Endothelial cell of umbilical vein (primary cell): ENCODE measurements around the gene WDR45. TPM values are rescaled to one million over a fixed set of nuclear protein-coding genes. Genes with fewer than 3 reads are reported as not detected.

Experiments used
- BruUV-seq: library from RNA; stranded (reverse); fragments of 400-500 nt; replicated peaks from 2 replicates; lab custom pipeline; 2021; lab: Mats Ljungman, UMichigan
- CTCF ChIA-PET: fragments of 300-600, 350-600 bp; sonication (Branson Sonifier 250); formaldehyde crosslinking; loops from one replicate; lab custom pipeline; 2021; ENCODE audit warnings: antibody characterized with exemption, inconsistent platforms; lab: Charles Lee
- POLR2A ChIA-PET: fragments of 300-600, 350-600 bp; sonication (Branson Sonifier 250); formaldehyde crosslinking; loops from one replicate; lab custom pipeline; 2021; ENCODE audit warnings: antibody characterized with exemption, inconsistent platforms; lab: Charles Lee
- DNase-seq: peaks from one replicate; pipeline ENCODE4 v3.0.0-alpha.2; 2011; ENCODE audit warnings: low read depth, low spot score
- FAIRE-seq: peaks from 2 replicates; lab custom pipeline; 2011; peaks lifted over from hg19 to GRCh38; lab: Jason Lieb, UNC
- H2AFZ ChIP-seq: 2 replicates; pipeline ENCODE4 v1.6.0; 2012; ENCODE audit warnings: low read depth, low read length, control low read depth, inconsistent platforms
- H3K27ac ChIP-seq: 2 replicates; pipeline ENCODE4 v1.5.1; 2011; ENCODE audit warnings: low read depth, mild to moderate bottlenecking, control low read depth, low read length, moderate library complexity; ENCODE audit not compliant: insufficient read depth
- H3K27me3 ChIP-seq, 2 experiments: 2 replicates each; pipeline versions ENCODE4 v1.6.0 to v1.6.1; 2011; ENCODE audit warnings: low read length in 2 of 2, mixed read lengths in 1 of 2; ENCODE audit not compliant: control insufficient read depth in 2 of 2, insufficient read depth in 2 of 2
- H3K36me3 ChIP-seq, 2 experiments: 2 replicates in 1 of 2; 3 replicates in 1 of 2; pipeline ENCODE4 v1.5.1; 2011; ENCODE audit warnings: low read length in 2 of 2, mild to moderate bottlenecking in 1 of 2, moderate library complexity in 1 of 2; ENCODE audit not compliant: control insufficient read depth in 2 of 2, insufficient read depth in 2 of 2; ENCODE audit errors: extremely low read depth in 1 of 2
- H3K4me1 ChIP-seq: 3 replicates; pipeline ENCODE4 v1.5.1; 2011; ENCODE audit warnings: mild to moderate bottlenecking, low read length; ENCODE audit not compliant: control insufficient read depth, insufficient read depth; ENCODE audit errors: extremely low read depth
- H3K4me2 ChIP-seq: 2 replicates; pipeline ENCODE4 v1.6.1; 2011; ENCODE audit warnings: low read length, control low read depth, mixed read lengths; ENCODE audit not compliant: insufficient read depth
- H3K4me3 ChIP-seq, 3 experiments: fragments of 200-600 bp in 1 of 3; sonication (generic), shearing (Covaris generic) in 1 of 3; replicated peaks in 1 of 3; 2 replicates each; pipeline ENCODE4 v1.5.1; 2011 to 2016; ENCODE audit warnings: control low read depth in 3 of 3, low read length in 3 of 3, mild to moderate bottlenecking in 2 of 3, inconsistent platforms in 1 of 3, low read depth in 1 of 3, moderate library complexity in 1 of 3; ENCODE audit not compliant: insufficient read depth in 1 of 3
- H3K79me2 ChIP-seq: 2 replicates; pipeline ENCODE4 v1.6.0; 2012; ENCODE audit warnings: low read length, inconsistent platforms; ENCODE audit not compliant: control insufficient read depth, insufficient read depth
- H3K9ac ChIP-seq: replicated peaks from 2 replicates; pipeline ENCODE3; 2011; ENCODE audit warnings: low read length, control low read depth; ENCODE audit not compliant: insufficient read depth; ENCODE audit errors: extremely low read depth
- H3K9me1 ChIP-seq: replicated peaks from 3 replicates; pipeline ENCODE4 v1.6.0; 2011; ENCODE audit warnings: mild to moderate bottlenecking, low read length; ENCODE audit not compliant: control insufficient read depth, insufficient read depth; ENCODE audit errors: extremely low read depth
- H3K9me3 ChIP-seq: replicated peaks from 2 replicates; pipeline ENCODE4 v1.5.1; 2012; ENCODE audit warnings: low read length, inconsistent platforms; ENCODE audit not compliant: control insufficient read depth, insufficient read depth
- H4K20me1 ChIP-seq: replicated peaks from 2 replicates; pipeline ENCODE3; 2011; ENCODE audit warnings: mild to moderate bottlenecking, low read length; ENCODE audit not compliant: control insufficient read depth, insufficient read depth; ENCODE audit errors: extremely low read depth
- EZH2 ChIP-seq: IDR thresholded peaks from 2 replicates; pipeline ENCODE4 v1.6.1; 2012; ENCODE audit warnings: borderline replicate concordance, low read depth, mild to moderate bottlenecking, moderate library complexity, low read length, inconsistent platforms; ENCODE audit not compliant: severe bottlenecking
- FOS ChIP-seq: IDR thresholded peaks from 2 replicates; pipeline ENCODE4 v1.6.1; 2011; ENCODE audit warnings: mild to moderate bottlenecking, low read length, moderate library complexity, borderline replicate concordance; ENCODE audit not compliant: insufficient read depth
- GATA2 ChIP-seq: IDR thresholded peaks from 2 replicates; pipeline ENCODE4 v1.7.0; 2011; ENCODE audit warnings: low read depth, mild to moderate bottlenecking, moderate library complexity, mixed read lengths, low read length; ENCODE audit not compliant: insufficient read length, insufficient read depth
- JUN ChIP-seq: IDR thresholded peaks from 2 replicates; pipeline ENCODE4 v1.6.1; 2011; ENCODE audit warnings: borderline replicate concordance, low read depth; ENCODE audit not compliant: insufficient read length, insufficient read depth
- MYC ChIP-seq: IDR thresholded peaks from one replicate; pipeline ENCODE4 v1.6.1; 2011; ENCODE audit warnings: mild to moderate bottlenecking, low read depth, low read length
- POLR2A ChIP-seq: IDR thresholded peaks from 2 replicates; pipeline ENCODE4 v1.6.1; 2012; ENCODE audit warnings: low read depth, mild to moderate bottlenecking, control low read depth, low read length
- POLR2AphosphoS5 ChIP-seq: IDR thresholded peaks from 2 replicates; pipeline ENCODE4 v1.6.1; 2012; ENCODE audit warnings: low read depth, mild to moderate bottlenecking, control low read depth, low read length, moderate library complexity; ENCODE audit not compliant: insufficient read depth
- dilution Hi-C: fragments of 300-500 bp; cut with MboI; formaldehyde crosslinking; loops from one replicate; pipeline ENCODE4 v1.15.0; 2019; ENCODE audit warnings: low sequenced_read_pairs; ENCODE audit not compliant: extremely low pct_ligation_motif_present
- intact Hi-C: fragments of 100-400 bp; cut with micrococcal nuclease; formaldehyde crosslinking; loops from one replicate; pipeline ENCODE4 v1.10.0; 2022
- polyA plus RNA-seq, 4 experiments: library from polyadenylated mRNA; depleted of rRNA in 3 of 4; stranded (reverse) in 3 of 4; unstranded in 1 of 4; fragments of >200 nt; gene quantifications; 2 replicates each; pipeline versions ENCODE4 v1.2.1 to v1.2.3, GENCODE V29; 2011 to 2012; ENCODE audit warnings: missing spikeins in 1 of 4
- total RNA-seq: library from RNA; stranded (reverse); gene quantifications from 2 replicates; pipeline ENCODE4 v1.2.3, GENCODE V29; 2021
- TF ChIP-seq, protein P1 (sequence below): IDR thresholded peaks from 2 replicates; pipeline ENCODE4 v1.6.1; 2011; ENCODE audit not compliant: insufficient read depth, insufficient read length
- TF ChIP-seq, protein P2 (sequence below), 2 donors: IDR thresholded peaks; 1 replicate in 1 of 2; 2 replicates in 1 of 2; pipeline ENCODE4 v1.5.1; 2011; ENCODE audit warnings: low read length in 2 of 2, mild to moderate bottlenecking in 2 of 2, moderate library complexity in 2 of 2, control low read depth in 1 of 2, inconsistent platforms in 1 of 2, low read depth in 1 of 2; ENCODE audit not compliant: insufficient read depth in 1 of 2; ENCODE audit errors: extremely low read depth in 1 of 2

Gene WDR45
- total and polyA plus RNA-seq, 2 donors (not counting 3 experiments of a cell fraction or from before 2014, with no cell fraction given), result 32.2 to 70.4 TPM

DNA sequence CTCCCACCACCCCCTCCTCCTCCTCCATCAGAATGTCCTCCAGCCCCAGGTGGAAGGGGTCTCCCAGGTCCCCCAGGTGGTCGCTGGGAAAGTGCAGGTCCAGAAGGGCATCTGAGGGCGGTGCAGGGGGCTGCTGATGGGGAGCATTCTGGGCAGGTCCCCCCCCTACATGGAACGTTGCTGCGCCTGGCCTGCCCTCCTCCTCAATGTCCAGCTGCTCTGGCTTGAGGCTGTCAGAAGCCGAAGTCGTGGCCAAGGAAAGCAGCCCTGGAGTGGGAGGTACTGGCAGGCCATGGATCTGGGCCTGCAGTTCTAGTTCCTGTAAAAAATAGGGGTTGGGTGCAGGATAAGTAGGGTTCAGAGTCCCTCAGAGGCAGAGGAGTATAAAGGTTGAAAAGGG is 49.4 kb downstream of the WDR45 start:
- no peak for TF ChIP-seq POLR2AphosphoS5
- no peak for TF ChIP-seq JUN
- TF ChIP-seq GATA2, result no peak
- no peak for TF ChIP-seq POLR2A
- TF ChIP-seq FOS, result no peak
- no peak for TF ChIP-seq MYC
- TF ChIP-seq, protein P1, sequence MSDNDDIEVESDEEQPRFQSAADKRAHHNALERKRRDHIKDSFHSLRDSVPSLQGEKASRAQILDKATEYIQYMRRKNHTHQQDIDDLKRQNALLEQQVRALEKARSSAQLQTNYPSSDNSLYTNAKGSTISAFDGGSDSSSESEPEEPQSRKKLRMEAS, result no peak
- no peak for TF ChIP-seq EZH2
- TF ChIP-seq, protein P2, sequence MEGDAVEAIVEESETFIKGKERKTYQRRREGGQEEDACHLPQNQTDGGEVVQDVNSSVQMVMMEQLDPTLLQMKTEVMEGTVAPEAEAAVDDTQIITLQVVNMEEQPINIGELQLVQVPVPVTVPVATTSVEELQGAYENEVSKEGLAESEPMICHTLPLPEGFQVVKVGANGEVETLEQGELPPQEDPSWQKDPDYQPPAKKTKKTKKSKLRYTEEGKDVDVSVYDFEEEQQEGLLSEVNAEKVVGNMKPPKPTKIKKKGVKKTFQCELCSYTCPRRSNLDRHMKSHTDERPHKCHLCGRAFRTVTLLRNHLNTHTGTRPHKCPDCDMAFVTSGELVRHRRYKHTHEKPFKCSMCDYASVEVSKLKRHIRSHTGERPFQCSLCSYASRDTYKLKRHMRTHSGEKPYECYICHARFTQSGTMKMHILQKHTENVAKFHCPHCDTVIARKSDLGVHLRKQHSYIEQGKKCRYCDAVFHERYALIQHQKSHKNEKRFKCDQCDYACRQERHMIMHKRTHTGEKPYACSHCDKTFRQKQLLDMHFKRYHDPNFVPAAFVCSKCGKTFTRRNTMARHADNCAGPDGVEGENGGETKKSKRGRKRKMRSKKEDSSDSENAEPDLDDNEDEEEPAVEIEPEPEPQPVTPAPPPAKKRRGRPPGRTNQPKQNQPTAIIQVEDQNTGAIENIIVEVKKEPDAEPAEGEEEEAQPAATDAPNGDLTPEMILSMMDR (IDR thresholded peaks at IDR 0.05; ENCODE audit: extremely low read depth in 1 of 2, insufficient read depth in 1 of 2, low read depth in 1 of 2, low read length in 2 of 2), result no peak
- H3K79me2 ChIP-seq, result no peaks in the 10 kb centered on the region
- ChIA-PET CTCF (no interaction called here), POLR2A (no interaction called here)
- FAIRE-seq (no peak), DNase-seq (no peak)
- intact Hi-C loops (no loop called here), dilution Hi-C loops (no loop called here)
- BruUV-seq, result no TSS peak
- no peak overlapping the region for H3K27ac ChIP-seq
- H3K4me3 ChIP-seq, result no peak overlapping the region
- no peaks in the 10 kb centered on the region for H4K20me1 ChIP-seq
- H3K4me1 ChIP-seq, result no peaks in the 10 kb centered on the region
- no peak overlapping the region for H3K9ac ChIP-seq
- no peaks in the 10 kb centered on the region for H3K9me1 ChIP-seq
- no peak overlapping the region for H3K4me2 ChIP-seq
- no peaks in the 10 kb centered on the region for H3K9me3 ChIP-seq
- H2AFZ ChIP-seq, result no peak overlapping the region
- H3K27me3 ChIP-seq, result no peaks in the 10 kb centered on the region
- H3K36me3 ChIP-seq, result peaks cover 0 to 23% of the 10 kb centered on the region in 2 experiments
